NOMO-1 treated with DMSO at 0.1 percent for 48 hours (cell line): ENCODE data around the gene PARD3B.

ENCODE experiments used
- DNase-seq: peaks from one replicate; lab custom pipeline; 2025; ENCODE audit not compliant: unreplicated experiment; lab: John Stamatoyannopoulos, UW

Gene PARD3B

DNA sequence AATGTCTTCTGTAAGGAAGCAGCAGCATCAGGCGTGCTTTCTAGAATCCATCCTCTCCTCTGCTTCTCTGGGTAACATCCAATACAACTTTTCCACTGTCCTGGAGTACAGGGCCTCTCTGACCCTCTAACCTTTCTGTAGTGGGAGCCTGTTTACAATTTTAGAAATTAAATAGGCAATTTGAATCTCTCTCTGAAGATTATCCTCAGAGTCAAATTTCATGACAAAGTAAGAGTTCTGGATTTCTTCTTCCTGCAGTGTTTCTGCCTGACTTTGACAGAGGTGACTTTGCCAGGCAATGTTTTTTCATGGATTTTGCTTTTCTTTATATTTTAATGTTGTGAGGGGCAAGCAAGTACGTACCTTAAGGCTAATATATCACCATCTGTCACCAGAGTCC lies 558.4 kb downstream of the PARD3B start:
- no peak for DNase-seq

DNA sequence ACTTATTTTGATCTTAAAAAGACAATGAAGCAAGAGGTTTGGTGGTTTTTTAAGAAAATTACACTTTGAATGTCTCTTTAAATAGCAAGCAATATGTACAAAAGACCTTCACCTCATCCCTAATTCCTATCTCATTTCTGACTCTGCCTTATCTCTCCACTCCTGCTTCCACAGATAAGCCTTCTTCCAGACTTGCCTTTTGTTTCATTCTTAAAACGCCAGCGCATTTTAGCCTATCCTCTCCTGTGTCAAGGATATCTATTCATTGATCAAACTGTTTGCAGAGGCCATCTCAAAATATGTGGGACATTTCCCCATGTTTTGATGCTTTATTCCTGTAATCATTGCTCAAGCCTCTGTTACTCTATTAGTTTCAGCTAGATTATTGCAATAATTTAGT lies 562.5 kb downstream of the PARD3B start:
- DNase-seq = no peak

DNA sequence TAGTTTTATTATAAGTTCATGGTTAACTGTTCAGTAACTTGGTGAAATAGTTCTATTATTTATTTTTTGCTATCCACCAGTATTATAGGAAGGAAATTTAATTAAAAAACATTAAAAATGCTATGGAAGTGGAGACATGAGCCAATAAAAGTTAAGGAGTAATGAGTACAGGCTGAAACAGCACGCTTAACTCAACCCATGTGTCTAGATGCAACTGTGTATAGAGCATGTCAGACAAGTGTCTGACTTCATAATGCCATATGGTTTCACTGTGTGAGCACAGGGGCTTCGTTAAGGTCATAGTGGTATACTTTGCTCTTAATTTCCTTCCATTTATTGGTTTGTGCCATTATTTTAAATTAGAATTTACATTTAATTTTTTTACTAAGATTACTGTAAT lies 570.2 kb downstream of the PARD3B start:
- no peak for DNase-seq

DNA sequence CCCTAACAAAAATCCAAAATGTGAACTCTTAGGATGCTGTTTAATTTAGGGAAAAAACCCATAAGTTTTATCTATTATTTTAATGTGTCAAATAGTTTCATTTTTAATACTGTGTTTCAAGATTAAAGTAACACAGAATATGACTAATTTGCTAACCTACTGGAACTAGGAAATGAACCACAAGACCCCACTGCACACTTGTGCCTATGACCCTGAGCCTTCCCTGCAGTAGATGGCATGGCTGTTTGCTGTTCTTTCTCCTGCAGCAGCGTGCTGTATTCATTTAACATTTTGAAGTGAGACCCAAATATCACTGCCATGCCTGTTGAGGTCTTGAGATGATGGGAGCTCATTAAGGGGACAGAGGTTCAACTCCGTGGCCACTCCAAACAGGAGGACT lies 571.9 kb downstream of the PARD3B start:
- DNase-seq = no peak

DNA sequence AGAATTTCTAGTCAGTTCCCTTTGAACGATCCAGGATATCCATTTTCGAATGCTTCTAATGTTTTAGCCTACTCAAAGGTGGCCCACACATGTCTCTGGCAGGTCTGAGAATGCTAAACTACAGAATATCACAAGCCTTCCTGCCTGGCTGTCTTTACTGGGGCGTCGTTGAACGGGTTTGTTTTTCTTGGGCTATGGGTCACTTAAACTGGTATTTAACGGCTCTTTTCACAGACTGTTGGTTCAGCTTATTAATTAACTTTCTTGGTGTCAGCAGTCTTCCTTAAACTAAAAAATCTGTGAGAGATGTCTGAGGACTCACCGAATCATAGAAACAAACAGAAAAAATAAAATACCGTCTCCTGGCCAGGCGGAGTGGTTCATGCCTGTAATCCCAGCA lies 573.9 kb downstream of the PARD3B start:
- no peak for DNase-seq

DNA sequence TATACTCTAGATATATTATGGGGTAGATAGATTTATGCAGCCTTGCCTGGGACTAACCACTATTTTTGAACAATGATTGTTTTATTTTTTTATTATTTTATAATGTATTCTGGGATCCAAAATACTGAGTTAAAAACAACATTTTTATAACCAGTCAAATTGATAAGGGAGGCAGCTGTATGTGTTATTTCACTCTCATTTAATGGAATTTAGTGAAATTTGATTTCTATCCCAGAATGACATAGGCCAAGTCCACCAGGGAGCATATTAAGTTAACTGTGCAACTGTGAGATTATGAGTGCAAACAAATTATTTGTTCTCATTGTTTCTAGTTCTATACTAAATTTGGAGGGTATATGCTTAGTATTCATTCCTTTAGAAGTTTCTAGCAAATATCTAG lies 583.5 kb downstream of the PARD3B start:
- DNase-seq = no peak

DNA sequence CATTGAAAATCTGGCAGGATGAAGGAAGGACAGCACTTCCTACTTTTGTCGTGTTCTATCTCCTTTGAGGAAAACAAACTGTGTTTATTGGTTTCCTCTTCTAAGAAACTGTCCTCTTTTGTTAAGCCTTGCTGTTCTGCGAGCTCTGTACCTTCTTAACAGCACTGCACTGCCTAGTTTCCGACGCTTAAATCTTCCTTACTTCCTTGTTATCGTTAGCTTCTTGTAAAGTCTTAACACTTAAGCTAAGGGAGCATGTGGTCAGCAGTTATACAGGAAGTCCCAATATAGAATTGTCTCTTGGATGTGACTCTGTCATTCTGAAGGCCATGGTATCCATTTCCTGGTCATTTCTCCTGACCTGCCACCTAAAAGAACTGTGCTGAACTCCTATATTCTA lies 584.3 kb downstream of the PARD3B start:
- DNase-seq = peak; percentile 19

DNA sequence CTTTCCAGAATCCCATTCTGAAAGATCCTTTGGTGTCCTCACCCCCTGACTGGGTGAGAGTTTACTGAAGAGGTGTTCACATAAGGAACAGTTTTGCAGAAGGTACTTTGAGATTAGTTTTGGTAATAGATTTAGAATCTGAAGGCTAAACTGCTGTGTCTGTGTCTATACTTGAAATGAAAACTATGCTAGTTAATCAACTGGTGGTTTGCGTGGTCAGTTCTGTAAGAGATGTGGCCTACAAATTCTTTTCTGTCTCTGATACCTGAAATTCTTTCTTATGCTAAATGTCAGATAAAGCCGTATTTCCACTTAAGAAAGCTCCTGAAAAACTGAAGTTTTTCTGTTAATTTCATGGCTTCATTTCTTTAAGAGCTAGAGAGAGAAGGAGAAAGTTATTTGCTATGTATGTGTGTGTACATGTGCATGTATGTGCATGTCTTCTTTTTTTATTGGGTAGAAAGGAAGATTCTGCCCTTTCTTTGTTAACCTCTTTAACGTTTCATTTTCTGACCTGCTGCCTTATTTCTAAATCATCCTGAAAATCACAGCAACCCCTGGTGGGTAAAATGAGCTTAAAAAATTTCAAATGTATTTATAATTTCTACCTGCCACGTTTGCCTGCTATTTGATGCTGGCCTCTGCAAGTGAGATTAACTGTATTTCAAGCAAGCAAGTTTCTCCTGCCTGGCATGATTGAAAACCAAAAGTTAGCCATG lies 585.0 kb downstream of the PARD3B start:
- DNase-seq = no peak

DNA sequence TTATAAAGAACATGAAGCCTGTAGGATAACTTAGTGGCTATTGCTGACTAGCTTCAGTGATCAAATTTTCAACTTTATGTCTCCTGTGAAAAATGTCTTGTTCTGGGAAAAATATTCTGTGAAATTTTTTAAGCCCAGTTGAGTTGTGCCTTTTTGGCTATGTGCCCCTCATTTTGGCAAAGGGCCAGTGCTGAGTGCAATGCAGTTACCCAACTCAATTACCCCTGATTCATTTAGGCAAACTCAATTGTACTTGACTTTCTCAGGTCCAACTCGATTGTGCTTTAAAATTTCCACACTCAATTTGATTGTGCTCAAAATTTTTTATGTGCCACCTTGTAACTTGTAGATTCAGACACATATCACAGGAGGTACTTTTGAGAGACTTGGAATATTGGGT lies 588.3 kb downstream of the PARD3B start:
- DNase-seq = no peak

DNA sequence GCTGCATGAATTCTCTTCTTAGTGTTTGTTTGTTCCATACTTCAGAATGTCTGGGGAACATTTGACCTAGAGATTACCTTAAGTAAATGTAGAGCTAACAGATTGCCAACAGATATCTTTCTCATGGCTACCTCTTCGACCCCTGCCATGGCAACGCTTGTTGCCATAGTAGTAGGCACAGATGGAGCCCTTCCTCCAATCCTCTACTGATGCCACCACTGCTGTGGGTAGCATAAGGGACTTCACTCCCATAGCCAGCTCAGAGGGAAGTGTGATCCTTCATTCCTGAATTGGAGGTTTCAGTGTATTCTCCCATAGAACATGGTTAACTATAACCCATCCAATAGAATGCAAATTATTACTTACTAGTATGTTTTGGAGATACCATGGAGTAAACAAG lies 593.5 kb downstream of the PARD3B start:
- no peak for DNase-seq

DNA sequence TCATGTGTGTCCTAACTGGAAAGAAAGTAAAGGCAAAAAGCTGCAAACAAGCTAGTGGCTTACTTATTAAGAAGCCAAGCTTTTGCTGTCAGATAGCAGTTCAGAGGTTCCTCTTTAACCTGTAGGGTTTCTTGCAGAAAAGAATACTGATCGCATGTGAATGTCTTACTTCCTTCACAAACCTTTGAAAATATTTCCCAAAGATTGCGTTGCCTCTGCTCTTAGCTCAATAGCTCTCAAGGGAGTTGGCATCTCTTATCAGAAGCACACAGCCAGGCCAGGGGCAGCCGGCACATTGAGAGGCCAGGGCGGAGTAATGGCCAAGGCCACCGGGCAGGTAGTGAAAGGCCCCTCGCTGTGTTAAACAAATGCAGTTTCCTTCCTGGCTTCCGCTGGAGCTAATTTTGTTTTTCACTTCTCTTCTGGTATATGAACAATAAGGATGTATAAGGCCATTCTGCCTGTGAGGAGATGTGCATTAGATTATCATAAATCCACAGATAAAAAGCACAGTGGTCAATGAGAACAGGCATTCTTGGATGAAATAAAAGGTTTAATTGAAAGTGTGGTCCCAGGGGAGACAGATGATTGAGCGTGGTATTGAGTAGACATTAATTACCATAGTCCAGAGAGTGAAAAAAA lies 594.7 kb downstream of the PARD3B start:
- no peak for DNase-seq

DNA sequence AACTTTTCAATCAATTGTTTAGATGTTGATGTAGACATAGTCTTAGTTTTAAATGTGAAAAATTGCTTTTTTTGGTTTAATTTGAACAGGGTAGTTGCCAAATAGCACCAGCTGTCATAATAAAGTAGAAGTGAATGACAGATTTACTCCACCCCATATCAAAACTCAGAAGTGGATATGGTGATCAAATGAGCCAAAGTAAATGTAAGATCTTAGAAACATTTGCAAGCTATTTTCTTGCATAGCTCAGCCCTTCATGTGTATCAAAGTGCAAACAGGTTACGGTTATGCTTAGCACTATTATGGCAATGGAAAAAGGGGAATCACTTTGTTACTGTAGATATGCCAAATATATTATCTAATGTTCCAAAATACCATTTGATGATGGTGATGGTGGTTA lies 596.1 kb downstream of the PARD3B start:
- no peak for DNase-seq

DNA sequence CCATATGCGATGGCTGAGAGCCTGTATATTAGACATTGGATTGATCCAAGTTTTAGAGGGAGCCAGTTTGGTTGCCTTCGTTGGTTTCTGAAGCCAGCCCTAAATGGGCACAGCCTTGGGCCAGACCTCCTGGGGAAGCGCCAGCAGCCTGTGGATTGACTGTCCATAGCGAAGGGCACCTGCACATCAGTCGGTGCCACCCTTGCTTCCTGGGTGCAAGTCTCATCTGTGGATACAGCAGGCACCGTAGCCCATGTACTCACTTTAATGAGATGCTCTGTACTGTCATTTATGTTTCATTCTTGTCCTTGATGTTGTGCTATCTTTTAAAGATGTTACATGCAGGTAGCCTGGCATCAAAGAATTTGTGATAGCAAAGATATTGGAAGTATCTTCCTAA lies 600.6 kb downstream of the PARD3B start:
- no peak for DNase-seq

DNA sequence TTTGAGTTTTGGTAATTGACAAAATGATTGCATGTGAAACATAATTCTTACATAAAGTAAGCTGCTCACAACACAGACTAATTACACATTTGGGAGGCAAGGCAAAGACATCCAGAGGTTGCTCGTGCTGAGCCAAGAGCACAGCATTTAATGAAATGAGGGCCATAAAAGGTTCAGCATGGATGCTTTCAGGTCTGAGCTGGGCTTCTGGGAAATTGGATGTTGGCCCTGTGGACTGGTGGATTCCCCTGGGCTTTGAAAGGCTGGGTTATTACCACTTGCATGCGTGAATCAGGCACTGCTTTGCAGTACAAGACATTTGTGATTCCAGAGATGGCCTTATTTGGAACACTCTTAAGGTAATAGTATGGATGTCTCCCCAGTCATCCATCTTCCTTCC lies 603.5 kb downstream of the PARD3B start:
- DNase-seq = no peak

DNA sequence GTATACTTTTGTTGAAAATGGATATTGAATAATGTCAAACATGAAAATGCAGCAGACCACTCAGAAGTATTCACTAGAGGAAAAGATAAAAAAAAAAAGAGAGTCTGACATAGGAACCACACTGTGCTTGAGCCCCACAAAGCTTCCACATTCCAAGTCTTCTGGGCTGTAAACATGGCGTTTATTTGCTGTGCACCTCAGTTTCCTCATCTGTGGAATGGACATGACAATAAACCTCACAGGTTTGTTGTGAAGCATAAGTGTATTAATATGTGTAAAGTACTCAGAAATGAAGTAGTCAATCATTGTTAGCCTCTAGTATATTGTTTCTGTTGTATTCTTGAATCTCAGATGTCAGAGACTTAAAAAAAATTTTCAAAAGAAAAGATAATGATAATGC lies 611.2 kb downstream of the PARD3B start:
- no peak for DNase-seq

DNA sequence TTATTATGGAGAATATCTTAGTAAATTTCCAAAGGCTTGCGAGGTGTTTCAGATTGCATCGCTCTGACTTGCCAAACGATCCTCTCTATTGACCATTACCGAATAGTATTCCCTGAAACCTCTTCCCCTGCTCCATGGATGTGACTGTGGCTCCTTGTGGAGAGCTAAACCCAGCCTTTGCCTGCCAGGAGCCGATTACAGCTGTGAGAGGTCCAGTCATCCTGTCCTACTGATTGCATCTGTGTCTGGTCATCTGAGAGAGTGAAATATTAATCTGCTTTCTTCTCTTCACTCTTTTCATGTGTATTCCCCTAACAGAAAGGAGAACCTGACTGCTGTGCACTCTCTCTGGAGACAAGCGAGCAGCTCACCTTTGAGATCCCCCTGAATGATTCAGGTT lies 613.1 kb downstream of the PARD3B start:
- no peak for DNase-seq

DNA sequence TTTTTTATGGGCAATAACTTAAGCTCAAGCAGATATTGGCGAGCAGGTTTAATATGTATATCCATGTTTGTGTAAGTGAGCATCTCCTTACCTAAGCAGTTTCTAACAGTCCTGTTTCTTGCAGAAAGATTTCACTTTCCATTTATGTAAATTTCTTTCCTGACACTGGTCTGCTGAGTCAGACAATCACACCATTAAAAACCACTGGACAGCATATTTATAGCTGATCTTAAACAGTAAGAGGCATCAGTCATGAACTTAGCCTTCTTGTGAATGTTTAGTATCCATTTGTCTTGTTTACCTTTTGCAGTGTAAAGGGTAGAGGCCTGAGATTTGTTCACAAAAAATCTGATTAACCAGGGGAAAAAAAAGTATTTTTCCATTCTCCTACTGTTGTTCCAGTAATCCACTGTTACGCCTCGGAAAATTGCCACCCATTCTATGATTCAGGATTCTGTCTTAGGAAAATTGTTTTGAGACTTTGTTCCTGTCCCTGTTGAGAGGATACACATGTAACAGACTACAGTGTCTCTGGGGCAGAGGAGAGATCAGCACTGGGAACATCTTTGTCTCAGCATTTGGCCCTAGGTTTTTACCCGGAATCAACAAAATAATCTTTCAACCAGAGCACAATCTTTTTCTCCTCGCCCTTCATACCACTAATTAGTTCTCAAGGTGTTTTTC lies 616.0 kb downstream of the PARD3B start:
- no peak for DNase-seq

DNA sequence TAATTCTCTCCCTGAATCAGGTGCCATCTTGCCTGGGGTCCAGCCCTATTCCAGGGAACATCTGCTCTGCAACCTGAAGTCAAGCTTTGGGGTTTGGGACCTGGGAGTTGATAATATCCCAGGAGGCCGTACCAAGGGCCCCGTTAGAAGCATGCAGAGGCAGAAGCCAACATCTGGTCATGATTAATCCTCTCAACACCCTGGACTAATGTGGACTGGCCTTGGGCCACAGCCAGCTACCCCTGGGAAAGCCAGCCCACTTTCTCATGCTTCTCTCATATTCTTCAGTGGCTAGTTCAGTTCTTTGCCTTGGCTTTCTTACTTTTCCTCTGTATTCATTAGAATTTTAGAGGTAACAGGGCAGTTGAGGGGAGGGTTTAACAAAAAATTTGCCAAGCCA lies 621.5 kb downstream of the PARD3B start:
- no peak for DNase-seq

DNA sequence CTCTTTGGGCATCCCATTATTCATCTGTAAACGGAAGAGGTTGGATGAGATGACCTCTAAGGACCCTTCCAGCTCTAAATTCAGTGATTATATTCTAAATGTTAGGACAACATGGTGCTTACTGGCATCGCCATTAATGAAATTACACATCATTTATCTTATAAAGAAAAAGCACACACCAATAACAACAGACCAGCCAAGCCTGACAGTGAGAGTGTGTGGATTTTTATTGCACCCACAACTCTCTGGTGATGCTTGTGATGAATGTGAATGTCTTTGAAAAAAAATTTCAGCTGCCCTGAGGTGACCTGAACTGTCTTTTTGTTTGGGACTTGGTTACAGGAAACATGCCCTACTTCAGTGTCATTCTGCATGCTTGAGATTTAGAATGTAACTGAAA lies 623.7 kb downstream of the PARD3B start:
- DNase-seq = no peak

DNA sequence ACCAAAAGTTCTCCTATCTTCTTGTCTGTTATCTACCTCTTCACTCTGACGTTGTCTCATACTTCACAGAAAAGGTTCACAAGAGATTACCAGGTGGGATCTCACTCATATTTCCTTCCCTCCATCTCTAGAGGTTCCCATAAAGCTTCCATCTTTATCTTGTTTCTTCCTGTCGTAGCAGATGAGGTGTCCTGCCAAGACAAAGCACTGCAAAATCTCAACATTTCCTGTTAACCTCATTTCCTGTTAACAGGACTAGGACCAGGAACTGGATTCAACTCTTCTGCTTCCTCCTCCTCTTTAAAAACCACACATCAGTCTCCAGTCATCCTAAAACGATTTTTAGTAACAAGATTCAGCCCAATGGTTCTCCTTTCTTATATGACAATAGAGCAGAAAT lies 624.2 kb downstream of the PARD3B start:
- no peak for DNase-seq

DNA sequence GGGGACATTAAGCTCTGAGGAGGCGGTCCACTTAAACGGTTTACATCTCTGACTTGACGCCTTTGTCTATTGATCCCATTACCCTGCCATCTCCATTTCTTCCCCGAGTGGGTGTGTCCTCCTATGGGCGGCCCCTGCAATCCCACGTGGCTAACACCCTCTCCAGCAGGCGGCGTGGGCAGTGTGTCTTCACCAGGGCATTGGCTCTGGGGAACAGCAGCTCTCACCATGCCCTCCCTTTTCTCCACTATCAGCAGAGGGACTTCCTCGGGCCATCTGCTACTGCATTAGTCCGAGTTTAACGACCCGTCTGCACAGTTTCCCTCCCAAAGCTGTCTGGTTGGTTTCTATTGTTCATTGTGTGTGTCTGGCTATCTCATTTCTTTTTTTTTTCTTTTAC lies 625.1 kb downstream of the PARD3B start:
- DNase-seq = no peak

DNA sequence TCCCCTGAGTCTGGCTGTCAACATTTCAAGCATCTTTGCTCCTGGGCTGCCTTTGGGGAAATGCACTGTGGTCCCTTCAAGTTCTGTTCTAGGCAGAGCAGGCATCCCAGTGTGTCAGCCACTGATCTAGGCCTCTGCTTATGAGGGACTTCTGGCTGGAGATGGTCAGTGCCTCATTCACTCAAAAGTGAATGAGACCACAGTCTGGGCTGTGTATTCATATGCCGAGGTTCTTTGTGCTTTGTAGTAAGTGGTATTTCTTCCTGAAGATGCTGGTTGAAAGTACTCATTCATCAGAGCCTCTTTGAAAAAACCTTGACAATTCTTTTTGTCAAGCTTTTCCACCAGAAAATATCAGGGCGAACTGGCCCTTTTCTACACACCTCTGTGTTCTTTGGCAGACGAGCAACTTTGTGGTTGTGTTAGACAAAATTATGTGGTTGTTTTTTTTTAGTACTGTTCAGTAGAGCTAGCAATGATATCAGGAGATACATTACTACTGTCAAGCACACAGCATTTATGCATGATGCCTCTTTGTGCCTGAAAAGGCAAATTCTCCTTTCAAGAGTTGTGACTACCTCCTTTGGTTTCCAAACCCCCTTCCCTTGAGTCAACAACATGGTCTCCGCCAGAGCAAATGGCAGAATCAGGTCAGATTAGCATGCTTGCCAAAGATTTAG lies 626.1 kb downstream of the PARD3B start:
- DNase-seq = no peak
